Muscle layer of colon (tissue), 2 donors: ENCODE measurements around the gene ZBTB40.

Experiments
- H3K27ac ChIP-seq: one replicate; pipeline ENCODE4 v1.7.0; 2013; ENCODE audit warnings: low read depth, mild to moderate bottlenecking, low read length, moderate library complexity
- H3K27me3 ChIP-seq, 2 donors: one replicate each; pipeline ENCODE4 v1.7.0; 2013; ENCODE audit warnings: low read length in 2 of 2, mild to moderate bottlenecking in 2 of 2; ENCODE audit not compliant: insufficient read depth in 2 of 2, control insufficient read depth in 1 of 2
- H3K36me3 ChIP-seq: one replicate; pipeline ENCODE4 v1.7.0; 2013; ENCODE audit warnings: mild to moderate bottlenecking, low read length; ENCODE audit not compliant: insufficient read depth
- H3K4me1 ChIP-seq: one replicate; pipeline ENCODE4 v1.7.0; 2013; ENCODE audit warnings: mild to moderate bottlenecking, low read length; ENCODE audit not compliant: insufficient read depth
- H3K4me3 ChIP-seq, 2 donors: one replicate each; pipeline ENCODE4 v1.7.0; 2013; ENCODE audit warnings: low read length in 2 of 2, low read depth in 1 of 2, mild to moderate bottlenecking in 1 of 2, moderate library complexity in 1 of 2
- H3K9ac ChIP-seq: one replicate; pipeline ENCODE4 v1.7.0; 2013; ENCODE audit warnings: low read length
- H3K9me3 ChIP-seq: one replicate; pipeline ENCODE4 v1.7.0; 2013; ENCODE audit warnings: mild to moderate bottlenecking, low read length
- donor health status: abdominal sarcoma.
- donor health status: Adenocarcinoma of cecum.

The ZBTB40 gene

GRCh38 chr1:22454476-22455056 lies 2.9 kb downstream of the ZBTB40 start:
- H3K27ac ChIP-seq: no peak overlapping the region
- peaks cover 24% of the 10 kb centered on the region for H3K4me1 ChIP-seq
- no peak overlapping the region for H3K9ac ChIP-seq
- H3K9me3 ChIP-seq: no peaks in the 10 kb centered on the region
- no peaks in the 10 kb centered on the region for H3K36me3 ChIP-seq
- no peak overlapping the region for H3K4me3 ChIP-seq
- no peaks in the 10 kb centered on the region for H3K27me3 ChIP-seq

- Histone ChIP-seq H3K4me1 (peaks cover 24% of the 10 kb centered on the region), H3K27ac (no peak overlapping the region)
These were observed 5.7 kb downstream of the ZBTB40 start for GRCh38 chr1:22457345-22457744.

GRCh38 chr1:22457836-22458235 lies 6.2 kb downstream of the ZBTB40 start:
- H3K9ac ChIP-seq: no peak overlapping the region
- no peak overlapping the region for H3K4me3 ChIP-seq

More at GRCh38 chr1:22457345-22457744, 5.7 kb downstream of the ZBTB40 start:
- Histone ChIP-seq H3K9ac (no peak overlapping the region), H3K9me3 (no peaks in the 10 kb centered on the region), H3K36me3 (no peaks in the 10 kb centered on the region), H3K4me3 (no peak overlapping the region), H3K27me3 (no peaks in the 10 kb centered on the region)

GRCh38 chr1:22461100-22461499 lies 9.4 kb downstream of the ZBTB40 start:
- Histone ChIP-seq H3K4me3 (no peak overlapping the region), H3K27ac (no peak overlapping the region), H3K36me3 (no peaks in the 10 kb centered on the region), H3K27me3 (no peaks in the 10 kb centered on the region), H3K9ac (no peak overlapping the region), H3K9me3 (no peaks in the 10 kb centered on the region), H3K4me1 (peaks cover 9% of the 10 kb centered on the region)

More at GRCh38 chr1:22457836-22458235, 6.2 kb downstream of the ZBTB40 start:
- H3K27me3 ChIP-seq: no peaks in the 10 kb centered on the region
- H3K27ac ChIP-seq: no peak overlapping the region
- peaks cover 21% of the 10 kb centered on the region for H3K4me1 ChIP-seq
- H3K36me3 ChIP-seq: no peaks in the 10 kb centered on the region
- H3K9me3 ChIP-seq: no peaks in the 10 kb centered on the region

GRCh38 chr1:22461678-22462527 lies 10.3 kb downstream of the ZBTB40 start:
- Histone ChIP-seq H3K9me3 (no peaks in the 10 kb centered on the region), H3K4me1 (peaks cover 9% of the 10 kb centered on the region), H3K36me3 (no peaks in the 10 kb centered on the region), H3K4me3 (no peak overlapping the region), H3K27me3 (no peaks in the 10 kb centered on the region), H3K9ac (no peak overlapping the region), H3K27ac (no peak overlapping the region)

- no peak overlapping the region for H3K9ac ChIP-seq
- H3K4me3 ChIP-seq: no peak overlapping the region
- no peaks in the 10 kb centered on the region for H3K27me3 ChIP-seq
- no peak overlapping the region for H3K27ac ChIP-seq
- H3K36me3 ChIP-seq: no peaks in the 10 kb centered on the region
- H3K4me1 ChIP-seq: peaks cover 1% of the 10 kb centered on the region
- no peaks in the 10 kb centered on the region for H3K9me3 ChIP-seq
These were observed 11.3 kb downstream of the ZBTB40 start for GRCh38 chr1:22462928-22463327.

GRCh38 chr1:22465015-22465565 lies 13.4 kb downstream of the ZBTB40 start:
- Histone ChIP-seq H3K4me3 (no peak overlapping the region), H3K27me3 (no peaks in the 10 kb centered on the region), H3K27ac (no peak overlapping the region), H3K9me3 (no peaks in the 10 kb centered on the region), H3K36me3 (no peaks in the 10 kb centered on the region), H3K9ac (no peak overlapping the region), H3K4me1 (peaks cover 4% of the 10 kb centered on the region)

GRCh38 chr1:22465671-22466070 lies 14.0 kb downstream of the ZBTB40 start:
- peaks cover 10% of the 10 kb centered on the region for H3K4me1 ChIP-seq

GRCh38 chr1:22470227-22470626 lies 18.6 kb downstream of the ZBTB40 start:
- Histone ChIP-seq H3K4me1 (peaks cover 33% of the 10 kb centered on the region), H3K9me3 (no peaks in the 10 kb centered on the region), H3K27me3 (no peaks in the 10 kb centered on the region), H3K27ac (no peak overlapping the region), H3K36me3 (no peaks in the 10 kb centered on the region), H3K9ac (no peak overlapping the region), H3K4me3 (no peak overlapping the region)

More at GRCh38 chr1:22465671-22466070, 14.0 kb downstream of the ZBTB40 start:
- H3K4me3 ChIP-seq: no peak overlapping the region
- H3K27me3 ChIP-seq: no peaks in the 10 kb centered on the region
- H3K27ac ChIP-seq: no peak overlapping the region
- H3K9ac ChIP-seq: no peak overlapping the region
- no peaks in the 10 kb centered on the region for H3K36me3 ChIP-seq
- H3K9me3 ChIP-seq: no peaks in the 10 kb centered on the region

GRCh38 chr1:22471078-22471477 lies 19.4 kb downstream of the ZBTB40 start:
- Histone ChIP-seq H3K9ac (no peak overlapping the region), H3K4me3 (no peak overlapping the region), H3K27ac (no peak overlapping the region), H3K36me3 (no peaks in the 10 kb centered on the region), H3K27me3 (no peaks in the 10 kb centered on the region), H3K9me3 (no peaks in the 10 kb centered on the region), H3K4me1 (peaks cover 33% of the 10 kb centered on the region)

- Histone ChIP-seq H3K27ac (no peak overlapping the region), H3K36me3 (no peaks in the 10 kb centered on the region), H3K4me3 (no peak overlapping the region), H3K4me1 (peaks cover 33% of the 10 kb centered on the region), H3K9me3 (no peaks in the 10 kb centered on the region), H3K27me3 (no peaks in the 10 kb centered on the region), H3K9ac (no peak overlapping the region)
These were observed 20.0 kb downstream of the ZBTB40 start for GRCh38 chr1:22471610-22472009.
